ENCODE results near the gene TSEN2. TPM values are rescaled to one million over a fixed set of nuclear protein-coding genes. Genes with fewer than 3 reads are reported as not detected.

Gene TSEN2
- total RNA-seq, 1 donor from 2014 or later, result 11.5 TPM

DNA sequence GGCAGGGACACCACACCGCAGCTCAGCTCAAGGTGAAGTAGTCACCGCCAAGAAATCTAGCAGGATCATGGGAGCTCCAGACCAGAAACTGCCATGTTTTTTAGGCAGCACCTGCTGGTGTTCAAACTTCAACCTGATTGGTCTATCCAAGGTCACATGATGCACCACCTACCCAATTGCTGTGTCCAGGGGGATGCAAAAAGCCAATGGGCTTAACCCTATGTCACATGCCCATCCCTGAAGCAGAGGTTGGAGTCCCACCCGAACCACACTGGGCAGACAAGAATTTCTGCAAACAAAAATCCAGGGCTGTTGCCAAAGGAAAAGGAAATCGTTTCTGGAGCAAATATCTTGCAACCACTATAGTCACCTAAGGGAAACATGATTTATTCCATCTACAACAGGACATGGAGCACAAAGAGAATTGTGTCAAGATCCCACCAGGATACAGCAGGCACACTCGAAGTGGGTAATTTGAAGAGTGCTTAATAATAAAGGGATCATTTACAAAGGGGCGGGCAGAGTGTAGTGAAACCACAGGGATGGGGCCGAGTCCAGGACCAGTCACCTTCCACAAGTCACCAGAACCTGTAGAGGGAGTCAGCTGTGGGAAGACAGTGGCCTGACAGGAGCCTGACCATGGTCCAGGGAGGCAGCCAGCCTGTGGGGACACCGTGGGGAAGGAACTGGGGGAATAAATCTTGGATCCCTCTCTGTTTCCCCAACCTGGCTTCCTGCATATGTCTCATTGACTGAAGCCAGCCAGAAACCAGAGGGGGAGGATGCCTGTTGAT lies 34.2 kb upstream of the TSEN2 start:
- Mint-ChIP-seq H3K9me3 (ENCODE audit: unreplicated experiment) (no peaks in the 10 kb centered on the region), H3K4me1 (ENCODE audit: unreplicated experiment) (peaks cover 6% of the 10 kb centered on the region), H3K4me3 (ENCODE audit: unreplicated experiment) (no peak overlapping the region), H3K27ac (ENCODE audit: unreplicated experiment) (no peak overlapping the region), H3K36me3 (ENCODE audit: unreplicated experiment) (no peaks in the 10 kb centered on the region), H3K27me3 (ENCODE audit: unreplicated experiment) (no peaks in the 10 kb centered on the region)
- TF ChIP-seq, protein P1, sequence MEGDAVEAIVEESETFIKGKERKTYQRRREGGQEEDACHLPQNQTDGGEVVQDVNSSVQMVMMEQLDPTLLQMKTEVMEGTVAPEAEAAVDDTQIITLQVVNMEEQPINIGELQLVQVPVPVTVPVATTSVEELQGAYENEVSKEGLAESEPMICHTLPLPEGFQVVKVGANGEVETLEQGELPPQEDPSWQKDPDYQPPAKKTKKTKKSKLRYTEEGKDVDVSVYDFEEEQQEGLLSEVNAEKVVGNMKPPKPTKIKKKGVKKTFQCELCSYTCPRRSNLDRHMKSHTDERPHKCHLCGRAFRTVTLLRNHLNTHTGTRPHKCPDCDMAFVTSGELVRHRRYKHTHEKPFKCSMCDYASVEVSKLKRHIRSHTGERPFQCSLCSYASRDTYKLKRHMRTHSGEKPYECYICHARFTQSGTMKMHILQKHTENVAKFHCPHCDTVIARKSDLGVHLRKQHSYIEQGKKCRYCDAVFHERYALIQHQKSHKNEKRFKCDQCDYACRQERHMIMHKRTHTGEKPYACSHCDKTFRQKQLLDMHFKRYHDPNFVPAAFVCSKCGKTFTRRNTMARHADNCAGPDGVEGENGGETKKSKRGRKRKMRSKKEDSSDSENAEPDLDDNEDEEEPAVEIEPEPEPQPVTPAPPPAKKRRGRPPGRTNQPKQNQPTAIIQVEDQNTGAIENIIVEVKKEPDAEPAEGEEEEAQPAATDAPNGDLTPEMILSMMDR (IDR thresholded peaks at IDR 0.05), result no peak
- no peak for DNase-seq (ENCODE audit: extremely low spot score, unreplicated experiment)

DNA sequence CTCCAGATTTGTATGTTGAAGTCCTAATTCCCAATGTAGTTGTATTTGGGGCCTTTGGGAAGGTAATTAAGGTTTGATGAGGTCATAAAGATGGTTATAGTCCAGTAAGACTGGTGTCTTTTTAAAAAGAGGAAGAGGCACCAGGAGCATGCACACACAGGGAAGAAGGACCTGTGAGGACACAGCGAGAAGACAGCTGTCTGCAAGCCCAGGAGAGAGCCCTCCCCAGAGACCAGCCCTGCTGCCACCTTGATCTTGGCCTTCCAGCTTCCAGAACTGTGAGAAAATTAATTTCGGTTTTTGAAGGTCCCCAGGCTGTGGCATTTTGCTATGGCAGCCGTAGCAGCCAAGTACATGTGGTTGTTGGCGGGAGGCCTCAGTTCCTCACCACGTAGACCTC lies 32.8 kb upstream of the TSEN2 start:
- no peaks in the 10 kb centered on the region for H3K9me3 Mint-ChIP-seq (ENCODE audit: unreplicated experiment)
- no peaks in the 10 kb centered on the region for H3K4me1 Mint-ChIP-seq (ENCODE audit: unreplicated experiment)
- DNase-seq (ENCODE audit: extremely low spot score, unreplicated experiment), result no peak
- no peak overlapping the region for H3K4me3 Mint-ChIP-seq (ENCODE audit: unreplicated experiment)
- no peaks in the 10 kb centered on the region for H3K36me3 Mint-ChIP-seq (ENCODE audit: unreplicated experiment)
- no peak overlapping the region for H3K27ac Mint-ChIP-seq (ENCODE audit: unreplicated experiment)
- TF ChIP-seq, protein P1 (IDR thresholded peaks at IDR 0.05), result no peak
- H3K27me3 Mint-ChIP-seq (ENCODE audit: unreplicated experiment), result no peaks in the 10 kb centered on the region

DNA sequence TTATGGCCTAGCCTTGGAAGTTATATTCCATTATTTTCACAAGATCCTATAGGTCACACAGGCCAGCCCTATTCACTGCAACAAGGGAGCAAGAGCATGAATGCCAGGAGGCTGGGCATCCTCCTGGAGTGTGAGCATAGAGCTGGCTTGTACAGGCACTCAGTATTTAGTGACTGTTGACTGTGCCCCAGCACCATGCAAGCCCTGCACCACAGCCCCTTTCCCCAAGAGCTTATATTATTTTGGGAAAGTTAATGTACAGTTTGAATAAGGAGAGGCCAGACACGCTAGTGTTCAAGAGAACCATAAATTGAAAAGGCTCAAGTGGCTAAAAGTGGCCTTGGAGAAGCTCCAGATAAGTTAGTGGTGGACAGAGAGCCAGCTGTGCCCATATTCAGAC lies 32.3 kb upstream of the TSEN2 start:
- Mint-ChIP-seq H3K27ac (ENCODE audit: unreplicated experiment) (no peak overlapping the region), H3K36me3 (ENCODE audit: unreplicated experiment) (no peaks in the 10 kb centered on the region), H3K9me3 (ENCODE audit: unreplicated experiment) (no peaks in the 10 kb centered on the region), H3K4me1 (ENCODE audit: unreplicated experiment) (no peaks in the 10 kb centered on the region), H3K4me3 (ENCODE audit: unreplicated experiment) (no peak overlapping the region), H3K27me3 (ENCODE audit: unreplicated experiment) (no peaks in the 10 kb centered on the region)
- TF ChIP-seq, protein P1 (IDR thresholded peaks at IDR 0.05), result no peak
- DNase-seq (ENCODE audit: extremely low spot score, unreplicated experiment), result no peak

DNA sequence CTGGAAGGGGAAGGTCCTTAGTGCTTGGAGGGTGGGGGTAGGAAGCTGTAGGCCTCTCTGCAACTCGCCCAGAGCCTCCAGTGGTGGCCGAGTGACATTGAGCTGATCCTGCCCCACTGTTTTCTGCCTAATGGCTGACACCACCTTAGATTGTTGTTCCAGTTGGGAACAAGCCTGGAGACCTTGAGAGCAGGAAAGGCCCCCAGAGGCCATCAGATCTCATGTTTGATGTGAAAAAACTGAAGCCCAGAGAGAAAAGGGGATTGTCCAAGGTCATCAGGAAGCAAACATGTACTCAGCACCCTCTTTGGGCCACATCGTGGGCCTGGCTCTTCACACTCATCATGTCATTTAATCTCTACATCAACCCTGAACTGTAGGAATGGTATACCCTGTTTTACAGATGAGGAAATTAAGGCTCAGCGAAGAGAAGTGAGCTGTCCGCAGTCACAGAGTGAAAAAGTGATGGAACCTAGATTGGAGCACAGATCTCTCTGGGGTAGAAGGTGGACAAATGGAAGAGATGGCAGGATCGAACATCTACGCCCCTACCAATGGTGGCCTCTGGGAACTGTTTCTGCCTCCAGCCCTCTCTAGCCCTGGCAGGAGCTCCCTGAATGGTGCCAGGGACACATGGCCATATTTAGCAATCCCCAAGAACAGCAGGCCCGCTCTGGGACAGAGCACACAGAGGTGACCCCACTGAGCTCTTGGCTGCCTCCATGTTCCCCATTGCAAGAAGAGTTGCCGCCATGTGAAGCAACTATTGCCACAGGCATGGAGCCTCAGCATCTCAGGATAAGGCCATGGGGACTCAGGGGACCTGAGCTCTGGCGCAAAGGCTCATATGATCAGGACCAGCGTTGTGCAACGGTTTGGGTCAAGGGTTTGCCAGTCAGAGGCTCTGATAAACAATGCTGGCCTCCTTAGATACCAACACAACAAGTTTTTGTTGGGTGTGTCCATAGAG lies 31.6 kb upstream of the TSEN2 start:
- H3K27me3 Mint-ChIP-seq (ENCODE audit: unreplicated experiment), result no peaks in the 10 kb centered on the region
- H3K9me3 Mint-ChIP-seq (ENCODE audit: unreplicated experiment), result no peaks in the 10 kb centered on the region
- TF ChIP-seq, protein P1 (IDR thresholded peaks at IDR 0.05), result no peak
- H3K4me1 Mint-ChIP-seq (ENCODE audit: unreplicated experiment), result no peaks in the 10 kb centered on the region
- no peaks in the 10 kb centered on the region for H3K36me3 Mint-ChIP-seq (ENCODE audit: unreplicated experiment)
- no peak overlapping the region for H3K27ac Mint-ChIP-seq (ENCODE audit: unreplicated experiment)
- H3K4me3 Mint-ChIP-seq (ENCODE audit: unreplicated experiment), result no peak overlapping the region
- DNase-seq (ENCODE audit: extremely low spot score, unreplicated experiment), result no peak

Data from osteocyte (in vitro differentiated cells).